SK-N-SH (cell line): ENCODE results near the gene GLG1. TPM values are rescaled to one million over a fixed set of nuclear protein-coding genes. Genes with fewer than 3 reads are reported as not detected.
"Not testable (repeated sequence)": the region's sequence is repeated elsewhere in the genome, so short reads cannot be mapped to it uniquely, and the experiment has no call there.

Experiments used
- CTCF ChIA-PET: fragments of 300-600, 350-600 bp; formaldehyde crosslinking; extraction: SDS; loops from one replicate; lab custom pipeline; 2021; lab: Yijun Ruan, JAX
- POLR2A ChIA-PET: fragments of 350-600 bp; sonication (Branson Sonifier 250); formaldehyde crosslinking; extraction: SDS; loops from one replicate; lab custom pipeline; 2020; ENCODE audit warnings: antibody characterized with exemption, inconsistent platforms; lab: Yijun Ruan, JAX
- DNase-seq: peaks from one replicate; pipeline ENCODE4 v3.0.0; 2012
- H2AFZ ChIP-seq: fragments of 200-600 bp; sonication (generic); 2 replicates; pipeline ENCODE4 v1.8.1; 2016; ENCODE audit warnings: antibody characterized with exemption, mild to moderate bottlenecking, low read depth
- H3F3A ChIP-seq: fragments of 200-600 bp; sonication (generic); replicated peaks from 2 replicates; pipeline ENCODE3; 2016; ENCODE audit warnings: antibody characterized with exemption, mild to moderate bottlenecking; ENCODE audit not compliant: insufficient read depth
- H3K27ac ChIP-seq, 2 experiments: fragments of 200-500 bp in 1 of 2; fragments of 200-600 bp in 1 of 2; sonication (Bioruptor generic) in 1 of 2; sonication (generic), shearing (Covaris generic) in 1 of 2; 2 replicates each; pipeline versions ENCODE4 v1.5.1 to v1.6.1; 2014 to 2016; ENCODE audit warnings: low read depth in 2 of 2, inconsistent platforms in 1 of 2, low read length in 1 of 2, mild to moderate bottlenecking in 1 of 2, mixed read lengths in 1 of 2
- H3K27me3 ChIP-seq: fragments of 200-600 bp; sonication (generic), shearing (Covaris generic); 2 replicates; pipeline ENCODE4 v1.6.1; 2016; ENCODE audit warnings: mixed run types; ENCODE audit not compliant: insufficient read depth
- H3K36me3 ChIP-seq, 2 experiments: fragments of 200-500 bp in 1 of 2; fragments of 200-600 bp in 1 of 2; sonication (Bioruptor generic) in 1 of 2; sonication (generic) in 1 of 2; replicated peaks in 1 of 2; 2 replicates each; pipeline versions ENCODE3 to v1.5.1; 2014 to 2016; ENCODE audit warnings: low read length in 1 of 2, mild to moderate bottlenecking in 1 of 2; ENCODE audit not compliant: insufficient read depth in 2 of 2, control insufficient read depth in 1 of 2
- H3K4me1 ChIP-seq, 2 experiments: fragments of 200-500 bp in 1 of 2; fragments of 200-600 bp in 1 of 2; sonication (Bioruptor generic) in 1 of 2; sonication (generic), shearing (Covaris generic) in 1 of 2; 2 replicates each; pipeline versions ENCODE4 v1.5.1 to v1.6.1; 2014 to 2016; ENCODE audit warnings: low read depth in 1 of 2, low read length in 1 of 2, mixed run types in 1 of 2; ENCODE audit not compliant: insufficient read depth in 2 of 2, control insufficient read depth in 1 of 2
- H3K4me2 ChIP-seq: fragments of 200-600 bp; sonication (generic), shearing (Covaris generic); 2 replicates; pipeline ENCODE4 v1.6.1; 2017; ENCODE audit warnings: mixed run types
- H3K4me3 ChIP-seq, 2 experiments: fragments of 200-500 bp in 1 of 2; fragments of 200-600 bp in 1 of 2; sonication (Bioruptor generic) in 1 of 2; sonication (generic), shearing (Covaris generic) in 1 of 2; 2 replicates each; pipeline versions ENCODE4 v1.5.1 to v1.8.1; 2014 to 2016; ENCODE audit warnings: low read depth in 2 of 2, inconsistent platforms in 1 of 2, low read length in 1 of 2, mild to moderate bottlenecking in 1 of 2, mixed read lengths in 1 of 2, moderate library complexity in 1 of 2
- H3K79me2 ChIP-seq: fragments of 200-600 bp; sonication (generic); 2 replicates; pipeline ENCODE4 v1.8.1; 2017; ENCODE audit warnings: mild to moderate bottlenecking; ENCODE audit not compliant: insufficient read depth
- H3K9ac ChIP-seq: fragments of 200-600 bp; sonication (generic); 2 replicates; pipeline ENCODE4 v1.6.1; 2017; ENCODE audit warnings: mixed run types
- H3K9me2 ChIP-seq: fragments of 200-600 bp; sonication (generic); 2 replicates; pipeline ENCODE4 v1.6.1; 2017; ENCODE audit warnings: mixed run types
- H3K9me3 ChIP-seq: fragments of 200-600 bp; sonication (generic); 2 replicates; pipeline ENCODE4 v1.6.1; 2017; ENCODE audit warnings: mixed run types, mild to moderate bottlenecking, moderate library complexity
- H4K20me1 ChIP-seq: fragments of 200-600 bp; sonication (generic); 2 replicates; pipeline ENCODE4 v1.6.1; 2017; ENCODE audit warnings: mild to moderate bottlenecking, mixed run types; ENCODE audit not compliant: insufficient read depth
- CTCF ChIP-seq: fragments of 200-600 bp; sonication (generic); IDR thresholded peaks from 2 replicates; pipeline ENCODE4 v1.6.1; 2017; ENCODE audit warnings: antibody characterized with exemption, mild to moderate bottlenecking, moderate library complexity
- RAD21 ChIP-seq: IDR thresholded peaks from 2 replicates; pipeline ENCODE4 v1.6.1; 2012; ENCODE audit warnings: mild to moderate bottlenecking, low read length
- SMC3 ChIP-seq: IDR thresholded peaks from 2 replicates; pipeline ENCODE4 v1.6.1; 2012; ENCODE audit warnings: low read depth, low read length, improper control_type of control experiment
- WGBS: methylation state at CpG from one replicate; pipeline ENCODE4 v1.1.6; 2017; ENCODE audit warnings: low lambda C conversion rate; 5-methylcytosine and 5-hydroxymethylcytosine counted together
- polyA plus RNA-seq, 3 experiments: library from polyadenylated mRNA; depleted of rRNA; stranded (reverse); fragments of >200 nt; gene quantifications; 2 replicates each; pipeline ENCODE4 v1.2.3, GENCODE V29; 2012

Gene GLG1
- polyA plus RNA-seq, 1 of the 3 experiments (the other 2 are of a cell fraction): 71.1 TPM

DNA sequence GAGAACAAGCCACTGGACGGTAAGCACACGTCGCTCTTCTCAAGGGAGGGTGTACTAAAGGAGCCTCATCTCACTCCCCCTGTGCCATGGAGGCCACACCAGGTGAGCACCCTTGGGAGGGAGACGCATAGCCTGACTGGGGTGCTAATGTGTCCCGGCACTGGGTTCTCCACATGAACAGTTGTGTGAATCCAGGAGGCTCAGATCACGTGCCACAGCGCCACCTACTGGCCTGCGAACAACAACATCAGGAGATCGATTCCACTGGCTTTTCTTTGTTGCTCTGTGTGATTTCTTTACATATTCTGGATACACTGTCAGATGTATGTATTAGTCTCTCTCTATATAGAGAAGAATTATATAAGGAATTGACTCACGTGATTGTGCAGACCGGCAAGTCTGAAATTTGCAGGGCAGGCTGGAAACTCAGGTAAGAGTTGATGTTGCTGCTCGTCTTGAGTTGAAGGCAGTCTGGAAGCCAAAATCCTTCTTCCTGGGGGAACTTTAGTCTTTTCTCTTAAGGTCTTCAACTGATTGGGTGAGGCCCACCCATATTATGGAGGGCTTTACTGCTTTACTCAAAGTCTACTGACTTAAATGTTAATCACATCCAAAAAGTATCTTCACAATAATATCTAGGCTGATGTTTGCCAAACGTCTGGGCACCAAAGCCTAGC, 176.7 kb downstream of the GLG1 start:
- H3K9me3 ChIP-seq, H3K4me1 ChIP-seq, H4K20me1 ChIP-seq, H3K79me2 ChIP-seq, H3K9ac ChIP-seq, POLR2A ChIA-PET, H3K27me3 ChIP-seq, H3K4me2 ChIP-seq, H3K36me3 ChIP-seq, H3K27ac ChIP-seq, H3K9me2 ChIP-seq, CTCF ChIA-PET, H3K4me3 ChIP-seq, H3F3A ChIP-seq, H2AFZ ChIP-seq: not testable (repeated sequence)
- TF ChIP-seq RAD21 (peak; percentile 68), SMC3 (peak; percentile 42), CTCF (peak; percentile 91)
- 40% methylated on average over 12 of the region's 13 CpGs for WGBS
- DNase-seq: peak; percentile 49

GRCh38 chr16:74428493-74428892, 178.4 kb downstream of the GLG1 start:
- POLR2A ChIA-PET, H3K9ac ChIP-seq, H3K27ac ChIP-seq, CTCF ChIA-PET, H3K4me2 ChIP-seq, H2AFZ ChIP-seq, H3F3A ChIP-seq, H3K27me3 ChIP-seq, H3K79me2 ChIP-seq, H3K9me3 ChIP-seq, H3K4me1 ChIP-seq, H3K4me3 ChIP-seq, DNase-seq, H4K20me1 ChIP-seq, H3K36me3 ChIP-seq, H3K9me2 ChIP-seq: not testable (repeated sequence)
- no CpG with 5 or more reads among the region's 8 CpGs for WGBS

DNA sequence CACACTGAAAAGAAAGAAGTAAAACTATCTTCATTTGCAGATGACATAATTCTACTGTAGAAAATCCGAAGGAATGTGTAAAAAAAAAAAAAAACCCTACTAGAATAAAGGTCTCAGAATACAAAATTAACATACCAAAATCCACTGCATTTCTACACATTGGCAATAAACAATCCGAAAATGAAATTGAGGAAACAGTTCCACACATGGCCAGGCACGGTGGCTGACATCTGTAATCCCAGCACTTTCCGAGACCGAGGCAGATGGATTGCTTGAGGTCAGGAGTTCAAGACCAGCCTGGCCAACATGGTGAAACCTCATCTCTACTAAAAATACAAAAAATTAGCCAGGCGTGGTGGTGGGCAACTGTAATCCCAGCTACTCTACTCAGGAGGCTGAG, 181.2 kb downstream of the GLG1 start:
- H3K9me3 ChIP-seq, H3F3A ChIP-seq, H3K9ac ChIP-seq, H3K27ac ChIP-seq, H3K4me1 ChIP-seq, H3K27me3 ChIP-seq, H3K9me2 ChIP-seq, POLR2A ChIA-PET, H2AFZ ChIP-seq, H3K4me3 ChIP-seq, H4K20me1 ChIP-seq, H3K79me2 ChIP-seq, DNase-seq, H3K36me3 ChIP-seq, CTCF ChIA-PET, H3K4me2 ChIP-seq: not testable (repeated sequence)
- WGBS: 65% methylated on average over 6 of the region's 6 CpGs

DNA sequence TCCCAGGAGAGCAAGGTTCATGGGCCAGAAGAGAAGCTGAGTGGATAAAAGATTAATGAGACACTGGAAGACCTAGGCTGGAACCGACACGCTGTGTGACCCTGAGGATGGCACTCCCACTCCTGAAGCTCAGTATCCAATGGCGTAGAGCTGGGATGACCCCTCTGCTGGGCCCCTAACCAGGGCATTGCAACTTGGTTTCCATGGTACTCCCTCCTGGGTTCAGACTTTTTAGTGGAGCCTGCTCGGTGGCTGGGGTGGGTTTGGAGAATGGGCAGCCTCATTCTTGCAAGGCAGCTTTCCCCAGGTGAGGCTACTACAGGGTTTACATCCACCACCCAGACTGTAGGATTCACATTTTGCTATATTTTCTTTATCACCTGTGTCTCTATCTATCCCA, 183.2 kb downstream of the GLG1 start:
- H4K20me1 ChIP-seq, H3K9me2 ChIP-seq, H2AFZ ChIP-seq, H3K9ac ChIP-seq, H3K79me2 ChIP-seq, H3F3A ChIP-seq, DNase-seq, CTCF ChIA-PET, H3K27ac ChIP-seq, H3K27me3 ChIP-seq, H3K4me2 ChIP-seq, H3K4me1 ChIP-seq, H3K4me3 ChIP-seq, H3K36me3 ChIP-seq, H3K9me3 ChIP-seq: not testable (repeated sequence)
- WGBS: 100% methylated on average over 3 of the region's 4 CpGs
- POLR2A ChIA-PET: interaction anchor here (0.6 kb wide), 1 partner anchor 241 kb away, joined by 4 read pairs; no protein-coding TSS in a partner anchor

GRCh38 chr16:74422086-74422485, 184.8 kb downstream of the GLG1 start:
- H3K27me3 ChIP-seq, H4K20me1 ChIP-seq, H3K4me3 ChIP-seq, H3K4me2 ChIP-seq, H3K36me3 ChIP-seq, DNase-seq, CTCF ChIA-PET, POLR2A ChIA-PET, H3K4me1 ChIP-seq, H3K9me2 ChIP-seq, H3K9ac ChIP-seq, H2AFZ ChIP-seq, H3F3A ChIP-seq, H3K79me2 ChIP-seq, H3K27ac ChIP-seq, H3K9me3 ChIP-seq: not testable (repeated sequence)
- WGBS: 95% methylated on average over 5 of the region's 17 CpGs

GRCh38 chr16:74421482-74421785, 185.5 kb downstream of the GLG1 start:
- H3K9me2 ChIP-seq, H3K4me3 ChIP-seq, H4K20me1 ChIP-seq, H3K79me2 ChIP-seq, H2AFZ ChIP-seq, H3K27ac ChIP-seq, H3F3A ChIP-seq, H3K36me3 ChIP-seq, DNase-seq, H3K9ac ChIP-seq, H3K4me2 ChIP-seq, H3K4me1 ChIP-seq, POLR2A ChIA-PET, CTCF ChIA-PET, H3K27me3 ChIP-seq, H3K9me3 ChIP-seq: not testable (repeated sequence)
- no CpG with 5 or more reads among the region's 16 CpGs for WGBS
